CD4-positive, alpha-beta T cell treated with Interleukin-10 for 1 hour (primary cell): Measurements from ENCODE around the gene WDR81.
A peak's percentile ranks its signal among the peaks of the same experiment; 100 is the strongest.
"Not testable (repeated sequence)": the region's sequence is repeated elsewhere in the genome, so short reads cannot be mapped to it uniquely, and the experiment has no call there.

Experiments used
- DNase-seq: peaks from one replicate; pipeline ENCODE4 v3.0.0-alpha.2; 2020

Gene WDR81

GRCh38 chr17:1732241-1732832 lies 7.8 kb downstream of the WDR81 start:
- no peak for DNase-seq

GRCh38 chr17:1732833-1733321 lies 8.4 kb downstream of the WDR81 start:
- DNase-seq, result no peak

DNA sequence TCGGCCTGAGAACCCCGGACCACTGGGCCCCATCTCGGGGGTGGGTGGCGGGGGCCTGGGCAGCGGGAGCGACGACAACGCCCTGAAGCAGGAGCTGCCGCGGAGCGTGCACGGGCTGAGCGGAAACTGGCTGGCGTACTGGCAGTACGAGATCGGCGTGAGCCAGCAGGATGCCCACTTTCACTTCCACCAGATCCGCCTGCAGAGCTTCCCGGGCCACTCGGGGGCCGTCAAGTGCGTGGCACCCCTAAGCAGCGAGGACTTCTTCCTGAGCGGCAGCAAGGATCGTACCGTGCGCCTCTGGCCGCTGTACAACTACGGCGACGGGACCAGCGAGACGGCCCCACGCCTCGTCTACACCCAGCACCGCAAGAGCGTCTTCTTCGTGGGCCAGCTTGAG lies 9.3 kb downstream of the WDR81 start:
- DNase-seq, result no peak

DNA sequence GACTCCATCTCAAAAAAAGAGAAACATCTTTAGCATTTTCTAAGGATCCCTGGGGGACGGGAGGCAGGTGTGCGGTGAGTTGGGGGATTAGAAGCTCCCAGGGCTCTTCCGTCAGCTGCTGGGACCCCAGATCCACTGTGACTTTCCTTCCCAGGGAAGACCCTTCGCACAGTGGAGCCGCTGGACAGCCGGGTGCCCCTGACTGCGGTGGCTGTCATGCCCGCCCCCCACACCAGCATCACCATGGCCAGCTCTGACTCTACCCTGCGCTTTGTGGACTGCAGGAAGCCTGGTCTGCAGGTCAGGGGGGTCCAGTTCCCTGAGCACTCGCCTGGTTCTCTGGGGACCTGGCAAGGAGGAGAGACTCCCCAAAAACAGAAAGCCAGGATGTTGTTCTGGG lies 10.9 kb downstream of the WDR81 start:
- no peak for DNase-seq

DNA sequence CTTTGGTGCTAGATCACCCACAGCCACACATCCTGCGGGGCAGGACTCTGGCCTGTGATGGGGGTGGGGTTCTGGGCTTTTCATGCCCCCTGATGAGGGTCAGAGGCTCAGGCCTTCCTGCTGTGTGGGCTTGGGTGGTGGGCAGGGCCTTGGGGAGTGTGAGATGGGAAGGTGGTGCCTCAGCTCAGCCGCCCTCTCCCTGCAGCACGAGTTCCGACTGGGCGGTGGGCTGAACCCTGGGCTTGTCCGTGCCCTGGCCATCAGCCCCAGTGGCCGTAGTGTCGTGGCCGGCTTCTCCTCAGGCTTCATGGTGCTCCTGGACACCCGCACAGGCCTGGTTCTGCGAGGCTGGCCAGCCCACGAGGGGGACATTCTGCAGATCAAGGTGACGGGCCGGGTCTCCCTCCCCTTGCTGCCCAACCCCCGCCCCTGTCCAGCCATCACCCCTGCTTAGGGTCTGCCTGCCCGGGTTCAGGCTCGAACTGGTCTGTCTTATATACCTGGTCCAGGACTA lies 11.4 kb downstream of the WDR81 start:
- no peak for DNase-seq

DNA sequence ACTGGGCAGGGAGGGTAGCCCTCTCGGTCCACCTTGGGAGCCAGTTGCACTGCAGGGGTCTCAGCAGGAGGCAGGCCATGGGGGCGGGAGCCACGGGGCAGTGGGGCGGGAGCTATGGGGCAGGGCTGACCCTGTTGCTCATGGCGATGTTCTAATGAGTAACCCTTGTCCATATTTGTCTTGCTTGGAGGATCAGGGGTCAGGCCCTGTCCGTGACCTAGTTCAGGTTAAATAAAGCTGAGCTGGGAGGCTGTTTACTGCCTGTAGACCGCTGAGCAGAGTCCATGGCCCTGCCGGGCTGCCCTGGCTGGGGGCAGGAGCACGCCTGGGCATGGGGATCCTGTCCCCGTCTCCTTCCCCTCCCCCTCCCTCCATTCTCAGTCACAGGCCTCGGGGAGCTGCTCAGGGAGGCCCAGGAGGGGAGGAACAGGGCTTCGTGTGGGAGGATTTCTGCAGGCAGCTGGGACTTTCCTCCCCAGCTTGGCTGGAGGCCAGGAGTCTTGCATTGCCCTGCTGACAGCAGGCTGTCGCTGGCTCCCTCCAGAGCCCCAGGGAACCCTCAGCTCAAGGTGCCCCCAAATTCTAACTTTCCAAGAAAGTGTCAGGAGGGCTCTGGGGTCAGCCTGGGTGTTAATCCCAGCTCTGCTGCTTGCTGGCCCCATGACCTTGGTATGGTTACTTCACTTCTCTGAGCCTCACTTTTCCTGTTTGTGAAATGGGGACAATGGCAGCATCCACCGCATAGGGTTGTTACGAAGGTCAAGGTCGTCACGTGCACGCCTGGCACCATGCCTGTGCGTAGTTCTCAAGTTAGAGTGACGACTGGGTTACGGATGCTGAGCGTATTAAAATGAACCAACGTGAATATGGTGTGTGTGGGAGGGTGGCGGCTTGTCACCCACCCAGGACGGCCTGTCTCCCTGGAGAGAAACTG lies 12.1 kb downstream of the WDR81 start:
- DNase-seq, result peak; percentile 24

DNA sequence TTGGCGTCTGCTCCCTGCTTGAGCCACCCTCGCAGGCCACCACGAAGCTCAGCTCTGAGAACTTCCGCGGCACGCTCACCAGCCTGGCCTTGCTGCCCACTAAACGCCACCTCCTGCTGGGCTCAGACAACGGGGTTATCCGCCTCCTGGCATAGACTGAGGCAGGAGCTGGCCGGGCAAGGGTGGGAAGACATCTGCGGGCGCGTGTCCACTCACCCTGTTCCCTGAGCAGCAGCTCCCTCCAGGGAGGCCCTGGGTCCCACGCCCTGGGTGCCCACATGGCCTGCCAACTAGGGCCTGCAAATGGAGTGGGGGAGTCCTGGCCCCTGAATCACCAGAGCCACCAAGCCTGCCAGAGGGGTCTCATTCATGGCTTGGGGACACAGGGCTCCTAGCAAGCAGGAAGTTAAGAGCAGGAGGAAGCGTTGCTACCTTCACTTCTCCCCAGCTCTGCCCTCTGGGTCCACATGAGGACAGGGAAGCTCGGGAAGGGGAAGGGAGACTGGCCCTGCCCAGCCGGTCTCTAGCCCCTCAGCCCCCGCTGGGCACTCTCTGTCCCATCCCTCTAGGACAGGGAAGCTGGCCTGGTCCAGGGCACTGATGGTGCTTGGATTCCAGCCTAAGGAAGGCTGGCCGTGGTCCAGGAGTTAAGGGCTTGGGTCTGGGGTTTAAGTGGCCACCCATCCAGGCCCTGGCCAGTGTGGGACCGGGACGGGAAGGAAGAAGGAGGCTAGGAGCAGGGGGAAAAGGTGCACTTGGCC lies 13.2 kb downstream of the WDR81 start:
- no peak for DNase-seq

DNA sequence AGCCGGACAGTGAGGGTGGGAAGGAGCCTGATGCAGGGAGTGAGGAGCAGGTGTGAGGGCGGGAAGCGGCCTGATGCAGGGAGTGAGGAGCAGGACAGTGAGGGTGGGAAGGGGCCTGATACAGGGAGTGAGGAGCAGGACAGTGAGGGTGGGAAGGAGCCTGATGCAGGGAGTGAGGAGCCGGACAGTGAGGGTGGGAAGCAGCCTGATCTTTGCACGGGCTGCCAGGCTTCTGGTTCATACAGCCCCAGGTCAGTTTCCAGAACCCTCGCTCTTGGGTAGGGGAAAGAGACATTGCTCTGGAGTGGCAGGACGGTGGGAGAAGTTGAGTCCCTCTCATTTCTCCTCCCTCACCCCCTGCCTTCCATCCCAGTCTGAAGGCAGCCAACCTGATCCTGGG lies 17.4 kb downstream of the WDR81 start:
- DNase-seq, result not testable (repeated sequence)

DNA sequence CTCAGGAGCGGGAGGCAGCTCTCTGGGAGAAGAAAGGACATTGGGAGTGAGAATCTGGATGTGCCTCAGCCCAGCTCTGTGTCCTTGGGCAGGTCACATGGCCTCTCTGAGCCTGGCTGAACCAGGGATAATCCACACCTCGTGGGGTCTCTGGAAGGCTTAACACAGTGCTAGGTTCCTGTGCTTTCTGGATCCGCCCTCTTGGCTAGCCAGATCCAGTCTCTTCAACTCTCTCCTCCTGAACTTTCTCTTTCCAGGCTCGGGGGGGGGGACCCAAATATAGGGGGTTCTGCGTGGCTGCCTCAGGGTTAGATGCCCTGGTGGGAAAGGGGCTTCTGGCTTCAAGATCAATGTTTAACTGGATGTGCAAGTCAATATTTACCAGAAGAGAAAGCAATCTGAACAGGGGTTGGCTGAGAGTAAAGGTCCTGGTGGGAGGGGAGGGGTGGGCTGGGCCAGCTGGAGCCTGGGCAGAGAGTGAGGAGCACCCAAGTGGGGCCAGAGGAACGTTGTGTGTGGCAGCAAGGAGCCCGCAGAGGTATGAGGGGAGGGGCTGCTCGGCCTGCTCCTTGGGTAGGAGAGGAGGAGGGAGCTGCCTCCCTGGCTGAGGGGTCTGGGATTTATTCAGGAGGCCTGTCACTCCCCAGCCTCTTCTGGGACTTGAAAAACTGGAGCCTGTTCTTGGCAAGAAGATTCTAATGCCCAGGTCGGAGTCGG lies 18.0 kb downstream of the WDR81 start, which contains the start of gene SERPINF2:
Gene SERPINF2 (plus strand): TSS at position 501 of the 717 bp plus-strand sequence. CDS start 2,125 bp downstream, outside the sequence.
- DNase-seq, result no peak

DNA sequence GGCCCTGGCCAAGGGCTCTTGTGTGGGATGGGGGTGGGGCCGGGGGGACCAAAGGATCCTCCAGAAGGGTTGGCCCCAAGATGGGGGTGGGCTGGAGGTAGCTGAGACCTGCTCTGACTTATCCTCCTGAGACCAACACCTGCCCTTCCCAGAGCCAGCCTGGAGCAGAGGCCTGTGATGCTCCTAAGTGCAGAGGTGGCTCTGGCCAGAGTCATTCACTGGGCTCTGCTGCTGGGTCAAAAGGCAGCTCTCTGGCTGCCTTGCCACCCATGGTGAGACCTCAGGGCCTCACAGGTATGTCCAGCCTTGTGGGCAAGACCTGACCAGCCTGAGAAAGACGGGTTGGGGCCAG lies 18.6 kb downstream of the WDR81 start:
- no peak for DNase-seq

DNA sequence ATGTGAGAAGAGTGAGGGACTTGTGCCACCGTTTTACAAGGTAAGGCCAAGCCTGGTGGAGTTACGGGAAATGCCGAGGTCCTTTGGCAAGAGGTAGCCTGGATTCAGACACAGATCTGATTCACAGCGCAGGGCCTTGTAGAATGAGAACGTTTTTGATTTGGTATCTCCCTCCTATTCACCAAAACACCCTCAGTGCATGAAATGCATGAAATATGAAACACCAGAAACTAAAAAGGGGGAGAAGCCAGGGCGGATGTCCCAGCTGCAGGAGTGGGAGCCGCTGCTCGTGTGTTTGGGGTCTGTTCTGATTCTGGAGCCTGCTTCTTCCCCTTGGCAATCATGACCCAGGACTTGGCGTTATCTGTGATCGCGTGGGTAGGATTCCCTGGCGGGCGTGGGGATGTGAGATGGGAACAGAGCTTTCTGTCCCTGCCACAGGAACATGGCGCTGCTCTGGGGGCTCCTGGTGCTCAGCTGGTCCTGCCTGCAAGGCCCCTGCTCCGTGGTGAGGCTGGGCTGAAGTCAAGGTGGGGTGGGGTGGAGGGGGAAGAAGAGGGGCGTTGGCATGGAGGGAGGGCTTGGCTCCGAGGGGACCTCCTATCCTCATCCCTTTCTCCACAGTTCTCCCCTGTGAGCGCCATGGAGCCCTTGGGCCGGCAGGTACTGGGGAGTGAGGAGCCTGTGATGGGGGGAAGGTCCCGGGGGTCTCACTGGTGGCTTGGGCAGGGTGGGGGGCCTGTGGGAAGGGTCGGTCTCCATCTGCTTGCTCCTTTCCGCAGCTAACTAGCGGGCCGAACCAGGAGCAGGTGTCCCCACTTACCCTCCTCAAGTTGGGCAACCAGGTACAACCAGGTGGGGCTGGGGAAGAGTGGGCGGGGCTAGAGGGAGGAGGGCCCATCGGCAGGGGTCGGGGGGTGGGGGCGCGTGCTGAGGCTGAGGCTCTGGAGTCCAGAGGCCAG lies 20.3 kb downstream of the WDR81 start:
- DNase-seq, result no peak

DNA sequence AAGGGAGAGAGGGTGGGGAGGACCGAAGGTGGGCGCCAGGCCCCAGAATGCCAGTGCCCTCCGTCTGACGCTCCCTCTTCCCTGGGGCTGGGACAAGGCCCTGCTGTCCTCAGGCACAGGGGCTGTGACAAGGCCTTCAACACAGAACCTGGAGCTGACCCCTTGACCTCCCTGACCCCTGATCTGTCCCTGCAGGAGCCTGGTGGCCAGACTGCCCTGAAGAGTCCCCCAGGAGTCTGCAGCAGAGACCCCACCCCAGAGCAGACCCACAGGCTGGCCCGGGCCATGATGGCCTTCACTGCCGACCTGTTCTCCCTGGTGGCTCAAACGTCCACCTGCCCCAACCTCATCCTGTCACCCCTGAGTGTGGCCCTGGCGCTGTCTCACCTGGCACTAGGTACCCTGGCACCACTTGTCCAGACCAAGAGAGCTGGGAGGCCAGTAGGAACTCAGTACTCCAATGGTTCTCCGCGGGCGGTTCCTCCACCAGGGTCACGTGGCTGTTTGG lies 21.1 kb downstream of the WDR81 start:
- no peak for DNase-seq

DNA sequence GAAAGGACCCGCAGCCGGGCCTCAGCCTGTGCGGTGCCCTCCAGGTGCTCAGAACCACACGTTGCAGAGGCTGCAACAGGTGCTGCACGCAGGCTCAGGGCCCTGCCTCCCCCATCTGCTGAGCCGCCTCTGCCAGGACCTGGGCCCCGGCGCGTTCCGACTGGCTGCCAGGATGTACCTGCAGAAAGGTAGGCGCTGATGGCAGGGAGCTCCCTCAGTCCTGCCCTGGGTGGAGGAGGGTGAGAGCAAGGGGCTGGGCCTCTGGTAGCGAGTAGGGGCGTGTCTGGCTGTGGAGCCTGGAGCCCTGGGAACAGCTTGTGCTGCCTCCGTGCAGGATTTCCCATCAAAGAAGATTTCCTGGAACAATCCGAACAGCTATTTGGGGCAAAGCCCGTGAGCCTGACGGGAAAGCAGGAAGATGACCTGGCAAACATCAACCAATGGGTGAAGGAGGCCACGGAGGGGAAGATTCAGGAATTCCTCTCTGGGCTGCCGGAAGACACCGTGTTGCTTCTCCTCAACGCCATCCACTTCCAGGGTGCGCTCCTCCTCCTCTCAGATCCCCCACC lies 22.6 kb downstream of the WDR81 start:
- no peak for DNase-seq

GRCh38 chr17:1750628-1751027 lies 26.1 kb downstream of the WDR81 start:
- DNase-seq, result no peak

- no peak for DNase-seq
Observed at GRCh38 chr17:1752425-1753262, 28.1 kb downstream of the WDR81 start.

DNA sequence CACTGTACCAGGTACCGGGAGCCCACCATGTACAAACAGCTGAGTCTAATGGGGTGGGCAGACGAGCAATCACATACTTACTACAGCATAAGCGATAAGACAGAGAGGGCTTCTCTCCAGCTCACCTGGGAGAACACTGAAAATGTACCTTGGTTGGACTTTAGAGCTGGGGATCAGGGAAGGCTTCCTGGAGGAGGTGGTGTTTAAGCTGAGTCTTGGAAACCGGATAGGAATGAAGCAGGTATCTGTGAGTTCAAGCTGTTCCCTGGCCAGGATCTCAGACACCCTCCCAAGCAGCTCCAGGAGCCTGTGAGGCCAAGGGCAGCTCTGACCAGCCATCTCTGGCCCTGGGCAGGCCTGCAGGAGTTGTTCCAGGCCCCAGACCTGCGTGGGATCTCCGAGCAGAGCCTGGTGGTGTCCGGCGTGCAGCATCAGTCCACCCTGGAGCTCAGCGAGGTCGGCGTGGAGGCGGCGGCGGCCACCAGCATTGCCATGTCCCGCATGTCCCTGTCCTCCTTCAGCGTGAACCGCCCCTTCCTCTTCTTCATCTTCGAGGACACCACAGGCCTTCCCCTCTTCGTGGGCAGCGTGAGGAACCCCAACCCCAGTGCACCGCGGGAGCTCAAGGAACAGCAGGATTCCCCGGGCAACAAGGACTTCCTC lies 29.4 kb downstream of the WDR81 start:
- no peak for DNase-seq

GRCh38 chr17:1754430-1755112 lies 30.1 kb downstream of the WDR81 start:
- no peak for DNase-seq

GRCh38 chr17:1755252-1755826 lies 30.8 kb downstream of the WDR81 start:
- DNase-seq, result no peak
